K562 (cell line): Measurements from ENCODE around the gene BACE2. TPM values are rescaled to one million over a fixed set of nuclear protein-coding genes. Genes with fewer than 3 reads are reported as not detected.

Experiments used
- ATAC-seq: fragments of 200-7000 bp; cut with Tn5 transposase; 3 replicates; pipeline ENCODE4 v1.9.1; 2020; ENCODE audit warnings: moderate library complexity
- BruUV-seq: library from RNA; stranded (reverse); fragments of 400-500 nt; replicated peaks from 2 replicates; lab custom pipeline; 2021; lab: Mats Ljungman, UMichigan
- CTCF ChIA-PET: fragments of 300-600 bp; formaldehyde crosslinking; extraction: SDS; loops from one replicate; lab custom pipeline; 2021; ENCODE audit warnings: low intra/inter-chr PET ratio; lab: Yijun Ruan, JAX
- POLR2A ChIA-PET: fragments of 300-600, 350-650 bp; sonication (Branson Sonifier 250); formaldehyde crosslinking; extraction: SDS; loops from one replicate; lab custom pipeline; 2021; ENCODE audit warnings: antibody characterized with exemption, inconsistent platforms; lab: Yijun Ruan, JAX
- DNase-seq, 4 experiments: peaks; one replicate each; pipeline versions ENCODE4 v3.0.0 to v3.0.0-alpha.2; 2011 to 2018; ENCODE audit warnings: low spot score in 3 of 4, mixed read lengths in 3 of 4; ENCODE audit errors: extremely low read depth in 1 of 4
- FAIRE-seq: peaks from 2 replicates; lab custom pipeline; 2011; peaks lifted over from hg19 to GRCh38; lab: Jason Lieb, UNC
- H2AFZ ChIP-seq: 2 replicates; pipeline ENCODE4 v1.6.0; 2011; ENCODE audit warnings: low read depth, low read length, control low read depth, inconsistent platforms
- H3K27ac ChIP-seq: fragments of 200-600 bp; 3 replicates; pipeline ENCODE4 v1.8.0; 2011; ENCODE audit warnings: low read depth, mild to moderate bottlenecking, control low read depth, inconsistent platforms, low read length, moderate library complexity, mixed read lengths; ENCODE audit errors: extremely low read depth
- H3K27me3 ChIP-seq, 2 experiments: fragments of 300-600 bp in 1 of 2; 2 replicates in 1 of 2; 3 replicates in 1 of 2; pipeline versions ENCODE4 v1.6.0 to v1.8.0; 2011; ENCODE audit warnings: inconsistent platforms in 2 of 2, low read length in 2 of 2, mild to moderate bottlenecking in 1 of 2, mixed read lengths in 1 of 2, moderate library complexity in 1 of 2; ENCODE audit not compliant: control insufficient read depth in 2 of 2, insufficient read depth in 2 of 2
- H3K36me3 ChIP-seq: fragments of 300-600 bp; 3 replicates; pipeline ENCODE4 v1.8.0; 2011; ENCODE audit warnings: mild to moderate bottlenecking, low read length, inconsistent platforms; ENCODE audit not compliant: control insufficient read depth, insufficient read depth
- H3K4me1 ChIP-seq, 2 experiments: fragments of 200-600 bp in 1 of 2; replicated peaks in 1 of 2; 2 replicates in 1 of 2; 3 replicates in 1 of 2; pipeline versions ENCODE4 v1.5.1 to v1.8.0; 2011; ENCODE audit warnings: inconsistent platforms in 2 of 2, low read length in 2 of 2, mild to moderate bottlenecking in 1 of 2, mixed read lengths in 1 of 2, moderate library complexity in 1 of 2; ENCODE audit not compliant: control insufficient read depth in 2 of 2, insufficient read depth in 2 of 2
- H3K4me2 ChIP-seq: 2 replicates; pipeline ENCODE4 v1.6.1; 2011; ENCODE audit warnings: low read length, control low read depth, inconsistent platforms, mixed read lengths; ENCODE audit not compliant: insufficient read depth
- H3K4me3 ChIP-seq: fragments of 200-600 bp; sonication (generic), shearing (Covaris generic); 2 replicates; pipeline ENCODE4 v1.5.1; 2016; ENCODE audit warnings: control low read depth, inconsistent platforms
- H3K79me2 ChIP-seq: fragments of 200-600 bp; 3 replicates; pipeline ENCODE4 v1.8.0; 2011; ENCODE audit warnings: low read length, inconsistent platforms; ENCODE audit not compliant: control insufficient read depth, insufficient read depth
- H3K9ac ChIP-seq, 2 experiments: 2 replicates each; pipeline versions ENCODE4 v1.6.0 to v1.6.1; 2011; ENCODE audit warnings: low read depth in 2 of 2, low read length in 2 of 2, control low read depth in 1 of 2, inconsistent platforms in 1 of 2, mild to moderate bottlenecking in 1 of 2, mixed read lengths in 1 of 2; ENCODE audit not compliant: insufficient read depth in 1 of 2
- H3K9me1 ChIP-seq: one replicate; pipeline ENCODE4 v1.6.0; 2011; ENCODE audit warnings: inconsistent platforms, mild to moderate bottlenecking, low read length, moderate library complexity; ENCODE audit not compliant: control insufficient read depth, insufficient read depth
- H3K9me3 ChIP-seq: replicated peaks from 2 replicates; pipeline ENCODE4 v1.5.1; 2011; ENCODE audit warnings: low read depth, low read length, inconsistent platforms; ENCODE audit not compliant: control insufficient read depth, insufficient read depth
- H4K20me1 ChIP-seq: replicated peaks from 2 replicates; pipeline ENCODE4 v1.6.1; 2011; ENCODE audit warnings: low read length, inconsistent platforms, mixed read lengths; ENCODE audit not compliant: control insufficient read depth, insufficient read depth
- E2F6 ChIP-seq, 2 experiments: IDR thresholded peaks; 2 replicates each; pipeline ENCODE4 v1.6.1; 2011; ENCODE audit warnings: borderline replicate concordance in 1 of 2, control low read depth in 1 of 2, low read depth in 1 of 2, low read length in 1 of 2, mild to moderate bottlenecking in 1 of 2, mixed read lengths in 1 of 2, moderate library complexity in 1 of 2; ENCODE audit not compliant: insufficient read depth in 1 of 2, insufficient read length in 1 of 2, poor library complexity in 1 of 2, severe bottlenecking in 1 of 2; ENCODE audit errors: extremely low read depth in 1 of 2
- TAF1 ChIP-seq: IDR thresholded peaks from 2 replicates; pipeline ENCODE4 v1.6.1; 2011; ENCODE audit warnings: mild to moderate bottlenecking, low read length, moderate library complexity; ENCODE audit not compliant: insufficient read depth, control insufficient read depth, severe bottlenecking; ENCODE audit errors: extremely low read depth
- WGBS: fragments of 100-300 bp; shearing (Covaris generic); methylation state at CpG from one replicate; pipeline ENCODE4 v1.1.6; 2016; ENCODE audit warnings: low coverage, mixed read lengths; ENCODE audit not compliant: insufficient coverage; ENCODE audit errors: missing lambda C conversion rate; 5-methylcytosine and 5-hydroxymethylcytosine counted together
- in situ Hi-C: fragments of 300-500 bp; cut with MboI; formaldehyde crosslinking; loops from 4 replicates; pipeline ENCODE4 v1.15.0; 2018; ENCODE audit warnings: inconsistent platforms, mixed read lengths
- intact Hi-C: fragments of 100-400 bp; cut with micrococcal nuclease; formaldehyde crosslinking; loops from 2 replicates; pipeline ENCODE4 v1.14.2; 2022
- polyA plus RNA-seq, 8 experiments: library from polyadenylated mRNA; depleted of rRNA in 4 of 8; stranded (reverse) in 5 of 8; unstranded in 3 of 8; fragments of >200 nt; fragmentation: Nextera tagmentation in 2 of 8; fragmentation: Illumina TruSeq in 1 of 8; extraction: Ambion mirVana in 2 of 8; extraction: Trizol in 1 of 8; gene quantifications; 2 replicates each; pipeline versions ENCODE4 v1.2.1 to v1.2.3, GENCODE V29; 2011 to 2014; ENCODE audit warnings: inconsistent platforms in 1 of 8, missing spikeins in 1 of 8
- total RNA-seq, 7 experiments: library from RNA; depleted of rRNA in 6 of 7; stranded (reverse); fragments of >200 nt in 6 of 7; fragmentation: Illumina TruSeq in 2 of 7; extraction: Trizol in 2 of 7; gene quantifications; 2 replicates each; pipeline versions ENCODE4 v1.2.1 to v1.2.3, GENCODE V29; 2011 to 2021; ENCODE audit warnings: low replicate concordance in 1 of 7
- TF ChIP-seq, protein P1 (sequence below): sonication (generic); formaldehyde crosslinking; IDR thresholded peaks from 2 replicates; pipeline ENCODE4 v1.8.0; 2022; ENCODE audit warnings: mild to moderate bottlenecking, low read depth, missing genetic modification reagents

BACE2 gene
- total and polyA plus RNA-seq, 9 of the 15 experiments (the other 6 are each of a cell fraction or from before 2014, with no cell fraction given) = 0.05 to 0.24 (median 0.15) TPM; not detected in 2

DNA sequence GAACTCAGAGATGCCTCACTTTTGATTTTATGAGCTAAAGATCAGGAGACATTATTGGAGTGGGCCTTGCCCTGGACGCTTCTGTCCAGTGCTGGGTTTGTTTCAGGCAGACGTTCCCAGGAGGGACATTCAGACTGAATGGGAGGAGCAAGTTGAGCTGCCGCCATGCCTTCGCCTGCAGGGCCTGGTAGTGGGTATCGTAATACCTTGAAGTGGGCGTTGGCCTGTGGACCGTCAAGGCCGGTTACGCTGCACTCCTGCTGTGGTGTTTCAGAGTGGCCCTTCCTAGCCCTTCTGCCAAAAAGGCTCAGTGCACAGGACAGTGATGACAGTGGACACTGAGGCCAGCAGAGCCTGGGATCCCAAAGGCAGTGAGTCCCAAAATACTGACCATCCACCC, 150.3 kb downstream of the BACE2 start (continued):
- TF ChIP-seq TAF1 = no peak
- TF ChIP-seq, protein P1, sequence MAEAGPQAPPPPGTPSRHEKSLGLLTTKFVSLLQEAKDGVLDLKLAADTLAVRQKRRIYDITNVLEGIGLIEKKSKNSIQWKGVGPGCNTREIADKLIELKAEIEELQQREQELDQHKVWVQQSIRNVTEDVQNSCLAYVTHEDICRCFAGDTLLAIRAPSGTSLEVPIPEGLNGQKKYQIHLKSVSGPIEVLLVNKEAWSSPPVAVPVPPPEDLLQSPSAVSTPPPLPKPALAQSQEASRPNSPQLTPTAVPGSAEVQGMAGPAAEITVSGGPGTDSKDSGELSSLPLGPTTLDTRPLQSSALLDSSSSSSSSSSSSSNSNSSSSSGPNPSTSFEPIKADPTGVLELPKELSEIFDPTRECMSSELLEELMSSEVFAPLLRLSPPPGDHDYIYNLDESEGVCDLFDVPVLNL = no peak

DNA sequence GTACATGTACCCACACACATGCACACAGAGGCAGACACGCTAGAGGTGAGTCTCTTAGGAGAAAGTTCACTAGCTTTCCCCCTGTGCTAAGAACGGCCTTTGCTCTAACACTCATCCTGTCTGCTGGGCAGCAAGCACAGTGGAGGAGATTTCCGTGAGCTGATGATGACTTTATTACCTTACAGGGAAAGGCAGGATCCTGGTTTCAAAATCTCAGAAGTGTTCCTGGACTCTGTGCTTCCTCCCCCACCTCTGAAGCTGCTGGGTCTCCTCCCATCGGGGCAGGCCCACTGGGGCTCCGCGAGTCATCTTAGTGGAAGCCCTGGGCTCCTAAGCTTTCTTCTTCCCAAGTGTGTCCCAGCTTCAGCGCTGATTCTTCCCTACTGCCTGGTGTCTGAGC, 151.3 kb downstream of the BACE2 start:
- ATAC-seq = no peak
- Histone ChIP-seq H3K4me1 (peaks cover 0 to 5% of the 10 kb centered on the region in 2 experiments; a peak in 1 of 5 replicates), H3K9me1 (no peaks in the 10 kb centered on the region), H3K27ac (no peak overlapping the region), H3K36me3 (no peaks in the 10 kb centered on the region), H3K4me2 (no peak overlapping the region), H3K9ac (no peak overlapping the region), H4K20me1 (0 out of 2 replicates have a peak, but pooled peaks cover 5% of the 10 kb centered on the region), H3K79me2 (no peaks in the 10 kb centered on the region), H3K9me3 (no peaks in the 10 kb centered on the region), H2AFZ (no peak overlapping the region), H3K4me3 (no peak overlapping the region), H3K27me3 (peaks cover 17 to 59% of the 10 kb centered on the region in 2 experiments; a peak in 3 of 5 replicates)
- in situ Hi-C loops = no loop called here
- 0% methylated on average over 7 of the region's 7 CpGs for WGBS
- TF ChIP-seq E2F6 (IDR thresholded peaks at IDR 0.05; ENCODE audit: borderline replicate concordance in 1 of 2, extremely low read depth in 1 of 2, insufficient read depth in 1 of 2, insufficient read length in 1 of 2, low read depth in 1 of 2, low read length in 1 of 2, poor library complexity in 1 of 2, severe bottlenecking in 1 of 2) = no peak
- intact Hi-C loops = no loop called here
- BruUV-seq = no TSS peak
- no peak for DNase-seq
- ChIA-PET CTCF (no interaction called here), POLR2A (no interaction called here)
- no peak for FAIRE-seq
